ENCODE measurements around the gene PLA2G4E. TPM values are rescaled to one million over a fixed set of nuclear protein-coding genes. Genes with fewer than 3 reads are reported as not detected.

Gene PLA2G4E
- total RNA-seq, 5 donors from 2014 or later (not counting 1 experiment from before 2014, with no cell fraction given) = not detected

Other genes with a start within 250 kb of the PLA2G4E start
- gene MAPKBP1, start 246.6 kb downstream of the PLA2G4E start, total RNA-seq = 10 to 100 TPM; 37.0 to 44.8 (median 38.2) TPM
- gene JMJD7, start 192.9 kb downstream of the PLA2G4E start, total RNA-seq = 10 to 100 TPM; 35.8 to 72.7 (median 45.3) TPM
- gene PLA2G4B, start 182.2 kb downstream of the PLA2G4E start, total RNA-seq = 10 to 100 TPM; 32.0 to 55.8 (median 44.9) TPM
- 1 to 10 TPM; 1.0 to 4.0 (median 2.2) TPM for gene SPTBN5, start 127.0 kb downstream of the PLA2G4E start, total RNA-seq
- gene EHD4, start 48.5 kb downstream of the PLA2G4E start, total RNA-seq = 10 to 100 TPM; 11.7 to 46.8 (median 16.8) TPM
- gene PLA2G4D, start 73.5 kb upstream of the PLA2G4E start, total RNA-seq = not detected
- under 1 TPM in 3 of 5 donors, not detected in 2; 0.10 to 0.23 (median 0.16) TPM for gene PLA2G4F, start 135.6 kb upstream of the PLA2G4E start, total RNA-seq
- 100 to 1,000 TPM in 3 of 5 donors, 10 to 100 TPM in 2; 98.5 to 113 (median 101) TPM for gene VPS39, start 187.3 kb upstream of the PLA2G4E start, total RNA-seq